ENCODE results near the gene MAG.

Gene MAG

GRCh38 chr19:35291916-35292315 lies at the start of gene MAG:
Gene MAG (plus strand): TSS chr19:35292161. CDS start chr19:35295409, 3,248 bp downstream.
- DNase-seq (ENCODE audit: low read depth in 2 of 2): no peak

- no peak for DNase-seq (ENCODE audit: low read depth in 2 of 2)
Observed at GRCh38 chr19:35246466-35247092, 45.4 kb upstream of the MAG start.

DNA sequence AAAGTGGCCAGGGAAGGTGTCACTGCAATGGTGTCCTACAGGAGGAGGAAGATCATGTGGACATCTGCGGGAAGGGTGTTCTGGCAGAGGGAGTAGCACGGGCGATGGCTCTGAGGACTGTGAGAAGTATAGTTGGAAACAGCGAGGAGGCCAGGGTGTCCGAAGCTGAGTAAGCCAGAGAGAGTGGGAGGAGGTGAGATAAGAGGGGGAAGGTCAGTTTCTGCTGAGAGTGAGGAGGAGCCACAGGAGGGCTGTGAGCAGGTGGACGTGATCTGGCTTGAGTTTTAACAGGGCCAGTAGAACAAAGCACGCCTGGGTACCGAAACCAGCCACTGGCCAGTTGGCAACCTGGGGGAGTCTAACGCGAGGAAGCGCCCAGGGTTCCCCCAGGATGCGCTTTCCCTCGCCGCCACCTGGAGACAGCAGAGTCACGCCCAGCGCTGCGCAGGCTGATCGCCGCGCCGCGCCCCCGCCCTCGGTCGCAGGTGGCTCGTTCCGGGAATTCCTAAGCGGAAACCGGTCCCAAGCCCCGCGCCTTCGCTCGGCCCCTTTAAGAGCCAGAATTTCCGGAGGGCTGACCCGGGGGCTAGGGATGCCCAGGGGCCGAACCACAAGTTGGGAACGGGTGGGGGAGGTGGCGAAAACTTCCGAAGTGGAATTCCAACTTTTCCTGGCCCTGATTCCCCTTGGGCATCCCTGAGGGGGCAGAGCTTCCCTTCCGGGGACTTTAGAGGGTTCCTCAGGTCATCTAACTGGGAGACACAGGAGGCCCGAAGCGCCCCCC lies 44.2 kb upstream of the MAG start:
- DNase-seq (ENCODE audit: low read depth in 2 of 2): peak in 1 of 2 experiments; percentile 48

DNA sequence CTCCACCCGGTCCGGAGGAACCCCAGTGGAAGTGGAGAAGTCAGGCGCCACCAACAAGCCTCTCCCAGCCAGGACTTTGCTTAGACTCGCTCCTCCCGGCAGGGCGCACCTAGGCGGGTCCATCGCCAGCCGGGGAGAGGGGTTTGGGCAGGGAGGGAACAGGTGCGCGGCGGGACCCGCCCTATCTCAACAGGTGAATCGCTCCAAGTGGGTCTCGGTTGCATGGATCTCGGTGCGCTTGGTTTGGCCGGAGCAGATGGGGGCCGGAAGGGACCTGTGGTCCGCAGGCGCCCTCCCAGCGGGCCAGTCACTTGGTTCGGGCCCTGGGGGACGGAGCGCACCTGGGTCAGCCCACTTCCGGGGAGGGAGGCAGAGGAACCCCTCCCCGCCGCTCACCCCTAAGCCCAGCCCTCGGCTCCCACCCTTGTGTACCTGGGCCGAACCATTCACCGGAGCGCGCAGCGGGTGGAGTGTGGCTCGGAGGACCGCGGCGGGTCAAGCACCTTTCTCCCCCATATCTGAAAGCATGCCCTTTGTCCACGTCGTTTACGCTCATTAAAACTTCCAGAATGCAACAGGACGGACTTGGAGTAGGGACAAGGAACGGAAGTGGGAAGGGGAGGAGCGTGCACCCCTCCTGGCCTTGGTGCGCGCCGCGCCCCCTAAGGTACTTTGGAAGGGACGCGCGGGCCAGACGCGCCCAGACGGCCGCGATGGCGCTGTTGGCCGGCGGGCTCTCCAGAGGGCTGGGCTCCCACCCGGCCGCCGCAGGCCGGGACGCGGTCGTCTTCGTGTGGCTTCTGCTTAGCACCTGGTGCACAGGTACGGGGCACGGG lies 43.4 kb upstream of the MAG start, which contains the start of gene LSR:
LSR (plus strand) TSS at position 693 of the 836 bp plus-strand sequence; CDS start at position 714, 21 bp downstream.
- DNase-seq (ENCODE audit: low read depth in 2 of 2): peak; percentile 19 to 52

GRCh38 chr19:35249146-35249847 lies 42.7 kb upstream of the MAG start:
- DNase-seq (ENCODE audit: low read depth in 2 of 2): no peak

- DNase-seq (ENCODE audit: low read depth in 2 of 2): no peak
Observed at GRCh38 chr19:35249848-35250711, 41.9 kb upstream of the MAG start.

- no peak for DNase-seq (ENCODE audit: low read depth in 2 of 2)
Observed at GRCh38 chr19:35251456-35251855, 40.5 kb upstream of the MAG start.

- no peak for DNase-seq (ENCODE audit: low read depth in 2 of 2)
Observed at GRCh38 chr19:35253316-35254286, 38.4 kb upstream of the MAG start.

DNA sequence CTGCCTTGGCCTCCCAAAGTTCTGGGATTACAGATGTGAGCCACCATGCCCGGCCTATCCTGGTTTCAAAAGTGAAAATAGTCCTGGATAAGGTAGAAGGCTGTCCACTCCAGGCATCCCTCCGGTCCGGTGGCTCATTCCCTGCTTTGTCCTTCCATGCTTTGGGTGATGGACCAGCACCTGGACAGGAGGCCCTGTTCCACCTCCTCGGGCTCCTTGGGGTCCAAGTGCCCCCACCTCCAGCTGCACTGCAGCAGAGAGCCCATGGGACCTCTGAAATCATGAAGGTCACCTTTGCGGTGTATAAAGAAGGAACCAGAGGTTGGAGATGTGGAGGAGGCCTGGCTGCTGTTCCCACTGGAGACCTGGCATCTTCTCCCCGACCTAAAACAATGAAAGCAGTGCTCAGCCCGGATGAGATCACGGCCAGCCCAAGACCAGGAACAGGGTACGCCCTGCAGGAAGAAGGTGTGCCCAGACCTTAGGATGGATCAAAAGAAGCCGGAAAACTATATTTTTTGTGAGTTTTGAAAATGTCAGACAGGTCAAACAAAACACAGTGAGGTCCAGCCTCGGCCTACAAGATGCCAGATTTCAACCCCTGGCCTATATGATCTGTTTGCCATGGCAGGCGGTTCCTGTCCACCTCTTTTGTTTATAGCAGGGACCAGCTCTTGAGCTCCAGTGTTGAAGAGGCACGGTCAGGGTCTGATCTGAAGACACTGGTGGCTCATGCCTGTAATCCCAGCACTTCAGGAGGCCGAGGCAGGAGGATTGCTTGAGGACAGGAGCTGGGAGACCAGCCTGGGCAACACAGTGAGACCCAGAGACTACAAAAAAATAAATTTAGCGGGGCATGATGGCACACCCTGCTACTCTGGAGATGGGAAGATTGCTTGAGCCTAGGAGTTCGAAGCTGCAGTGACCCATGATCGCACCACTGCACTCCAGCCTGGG lies 37.3 kb upstream of the MAG start:
- no peak for DNase-seq (ENCODE audit: low read depth in 2 of 2)

DNA sequence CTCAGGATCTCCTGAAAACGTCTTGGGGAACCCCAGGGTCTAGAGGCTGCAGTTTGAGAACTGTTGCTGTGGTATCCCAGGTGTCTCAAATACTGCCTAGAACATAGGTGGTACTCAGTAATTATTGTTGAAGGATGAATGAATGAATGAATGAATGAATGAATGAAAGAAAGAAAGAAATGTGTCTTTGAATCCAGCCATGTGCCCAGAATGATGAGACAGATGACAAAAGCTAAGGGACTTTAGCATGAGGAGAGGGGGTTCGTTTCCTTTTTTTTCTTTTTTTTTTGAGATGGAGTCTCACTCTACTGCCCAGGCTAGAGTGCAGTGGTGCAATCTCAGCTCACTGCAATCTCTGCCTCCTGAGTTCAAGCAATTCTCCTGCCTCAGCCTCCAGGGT lies 35.4 kb upstream of the MAG start:
- DNase-seq (ENCODE audit: low read depth in 2 of 2): no peak

DNA sequence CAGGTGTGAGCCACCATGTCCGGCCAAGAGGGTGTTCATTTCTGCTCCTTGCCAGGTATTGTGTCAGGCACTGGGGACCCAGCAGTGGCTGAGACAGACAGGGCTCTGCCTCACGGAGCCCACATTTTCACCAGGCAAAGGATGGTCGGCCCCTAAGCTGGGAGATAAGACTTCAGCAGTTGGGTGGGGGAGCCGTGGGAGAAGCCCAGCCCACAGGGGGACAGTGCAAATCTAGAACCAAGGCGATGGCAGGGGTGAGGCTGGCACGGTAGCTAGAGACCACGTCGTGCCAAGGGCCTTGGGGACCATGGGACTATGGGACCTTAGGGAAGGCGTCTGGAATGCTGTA lies 34.9 kb upstream of the MAG start:
- no peak for DNase-seq (ENCODE audit: low read depth in 2 of 2)

DNA sequence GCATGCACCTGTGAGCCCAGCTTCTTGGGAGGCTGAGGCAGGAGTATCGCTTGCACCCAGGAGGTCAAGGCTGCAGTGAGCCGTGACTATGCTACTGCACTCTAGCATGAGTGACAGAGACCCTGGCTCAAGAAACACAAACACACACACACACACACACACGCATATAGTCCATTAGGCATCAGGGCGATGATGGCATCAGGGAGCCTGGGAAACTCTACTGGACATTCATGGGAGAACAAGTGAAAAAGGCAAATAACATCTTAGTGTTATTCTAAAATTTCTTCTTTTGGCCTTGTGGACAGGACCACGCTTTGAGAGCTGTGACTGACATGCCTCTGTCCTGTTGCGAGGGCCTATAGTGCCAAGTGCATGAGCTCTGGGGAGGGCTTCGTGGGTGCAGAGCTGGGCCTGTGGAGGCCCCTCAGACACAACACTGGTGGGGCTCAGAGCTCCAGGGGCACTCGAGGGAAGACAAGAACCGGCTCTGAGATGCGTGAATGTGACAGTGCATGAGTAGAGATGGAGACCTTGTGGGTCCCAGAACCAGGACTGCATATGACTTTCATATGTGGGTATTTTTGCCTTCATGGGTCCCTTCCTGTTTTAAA lies 31.2 kb upstream of the MAG start:
- DNase-seq (ENCODE audit: low read depth in 2 of 2): no peak

- no peak for DNase-seq (ENCODE audit: low read depth in 2 of 2)
Observed at GRCh38 chr19:35261356-35262100, 30.4 kb upstream of the MAG start.

- DNase-seq (ENCODE audit: low read depth in 2 of 2): no peak
Observed at GRCh38 chr19:35262101-35262761, 29.7 kb upstream of the MAG start.

- no peak for DNase-seq (ENCODE audit: low read depth in 2 of 2)
Observed at GRCh38 chr19:35264268-35265125, 27.5 kb upstream of the MAG start.

Data from stimulated activated CD4-positive, alpha-beta T cell treated with anti-CD3 and anti-CD28 coated beads, Interleukin-12 subunit alpha, Interleukin-12 subunit beta, amount 100 ng/mL, for 24 hours (primary cell).